Cardiac muscle cell (in vitro differentiated cells and primary cell): ENCODE results near the gene PPT1. TPM values are rescaled to one million over a fixed set of nuclear protein-coding genes. Genes with fewer than 3 reads are reported as not detected.

ENCODE experiments used
- DNase-seq, 2 donors: peaks; one replicate each; pipeline versions ENCODE4 v3.0.0 to v3.0.0-alpha.2; 2010 to 2017; ENCODE audit warnings: low read depth in 1 of 2, low spot score in 1 of 2
- H3K27ac ChIP-seq: fragments of 200-600 bp; sonication (generic); 2 replicates; pipeline ENCODE4 v1.5.1; 2016
- H3K27me3 ChIP-seq: fragments of 200-600 bp; sonication (generic); 2 replicates; pipeline ENCODE4 v1.6.0; 2016; ENCODE audit warnings: control low read depth
- H3K36me3 ChIP-seq: fragments of 200-600 bp; sonication (generic); 2 replicates; pipeline ENCODE4 v1.5.1; 2016; ENCODE audit warnings: control low read depth
- H3K4me1 ChIP-seq: fragments of 200-600 bp; sonication (generic); 2 replicates; pipeline ENCODE4 v1.8.1; 2017; ENCODE audit warnings: low read depth, mild to moderate bottlenecking, mixed run types
- H3K4me3 ChIP-seq: fragments of 200-600 bp; sonication (generic); 2 replicates; pipeline ENCODE4 v1.5.1; 2016; ENCODE audit warnings: mild to moderate bottlenecking
- H3K9me3 ChIP-seq: fragments of 200-600 bp; sonication (generic); 2 replicates; pipeline ENCODE4 v1.5.1; 2017; ENCODE audit warnings: low read depth, mild to moderate bottlenecking, control low read depth
- polyA plus RNA-seq: library from polyadenylated mRNA; unstranded; fragments of >200 nt; fragmentation: Nextera tagmentation; extraction: Ambion mirVana; gene quantifications from 2 replicates; pipeline ENCODE4 v1.2.1, GENCODE V29; 2016
- total RNA-seq: library from RNA; depleted of rRNA; stranded (reverse); fragments of >200 nt; gene quantifications from 2 replicates; pipeline ENCODE4 v1.2.3, GENCODE V29; 2016
- TF ChIP-seq, protein P1 (sequence below): IDR thresholded peaks from 2 replicates; pipeline ENCODE4 v1.5.1; 2012; ENCODE audit warnings: low read depth, mild to moderate bottlenecking, low read length

The PPT1 gene
- total and polyA plus RNA-seq, 2 experiments from 2014 or later, result 18.5 to 52.0 TPM

DNA sequence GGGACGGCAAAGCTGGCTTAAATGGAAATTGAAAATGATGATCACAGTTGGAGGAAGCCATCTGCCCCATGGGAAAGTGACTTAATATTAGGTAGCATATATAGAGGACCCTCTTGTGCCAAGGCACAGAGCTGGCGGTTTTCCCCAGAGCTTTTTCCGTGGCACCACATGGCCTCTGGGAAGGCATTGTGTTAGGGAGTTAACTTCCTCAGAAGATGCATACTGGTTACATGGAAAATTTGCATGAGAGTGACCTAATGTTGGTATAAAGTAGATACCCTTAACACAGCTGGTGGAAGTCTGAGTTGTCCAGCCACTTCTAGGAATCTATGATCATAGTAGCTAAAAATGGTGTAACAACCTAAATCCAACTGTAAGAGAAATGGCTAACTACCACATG, 29.2 kb downstream of the PPT1 start:
- no peak for DNase-seq
- H3K27ac ChIP-seq, result no peak overlapping the region
- TF ChIP-seq, protein P1, sequence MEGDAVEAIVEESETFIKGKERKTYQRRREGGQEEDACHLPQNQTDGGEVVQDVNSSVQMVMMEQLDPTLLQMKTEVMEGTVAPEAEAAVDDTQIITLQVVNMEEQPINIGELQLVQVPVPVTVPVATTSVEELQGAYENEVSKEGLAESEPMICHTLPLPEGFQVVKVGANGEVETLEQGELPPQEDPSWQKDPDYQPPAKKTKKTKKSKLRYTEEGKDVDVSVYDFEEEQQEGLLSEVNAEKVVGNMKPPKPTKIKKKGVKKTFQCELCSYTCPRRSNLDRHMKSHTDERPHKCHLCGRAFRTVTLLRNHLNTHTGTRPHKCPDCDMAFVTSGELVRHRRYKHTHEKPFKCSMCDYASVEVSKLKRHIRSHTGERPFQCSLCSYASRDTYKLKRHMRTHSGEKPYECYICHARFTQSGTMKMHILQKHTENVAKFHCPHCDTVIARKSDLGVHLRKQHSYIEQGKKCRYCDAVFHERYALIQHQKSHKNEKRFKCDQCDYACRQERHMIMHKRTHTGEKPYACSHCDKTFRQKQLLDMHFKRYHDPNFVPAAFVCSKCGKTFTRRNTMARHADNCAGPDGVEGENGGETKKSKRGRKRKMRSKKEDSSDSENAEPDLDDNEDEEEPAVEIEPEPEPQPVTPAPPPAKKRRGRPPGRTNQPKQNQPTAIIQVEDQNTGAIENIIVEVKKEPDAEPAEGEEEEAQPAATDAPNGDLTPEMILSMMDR, result no peak
- no peaks in the 10 kb centered on the region for H3K27me3 ChIP-seq
- no peak overlapping the region for H3K4me3 ChIP-seq
- no peaks in the 10 kb centered on the region for H3K9me3 ChIP-seq
- peaks cover 74% of the 10 kb centered on the region for H3K36me3 ChIP-seq
- peaks cover 6% of the 10 kb centered on the region for H3K4me1 ChIP-seq

DNA sequence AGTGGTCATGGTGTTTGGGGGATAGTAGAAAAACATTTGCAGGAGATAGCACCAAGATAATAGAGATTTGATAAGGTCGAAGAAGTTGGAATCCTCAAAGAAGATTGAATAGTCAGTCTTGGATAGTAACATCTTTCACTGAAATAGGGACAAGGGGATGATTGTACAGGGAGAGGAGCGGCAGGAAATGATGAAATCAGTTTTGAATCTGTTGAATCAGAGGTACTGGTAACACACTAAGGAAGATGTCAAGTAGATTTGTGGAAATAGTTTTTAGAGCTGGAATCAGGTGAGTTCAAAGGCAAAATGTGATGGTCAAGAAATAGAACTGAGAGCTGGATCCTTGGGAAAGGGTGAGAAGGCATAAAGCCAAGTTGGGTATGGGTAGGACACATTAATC, 30.0 kb downstream of the PPT1 start:
- peaks cover 6% of the 10 kb centered on the region for H3K4me1 ChIP-seq
- DNase-seq, result peak in 1 of 2 donors; percentile 36
- H3K27ac ChIP-seq, result no peak overlapping the region
- no peak overlapping the region for H3K4me3 ChIP-seq
- H3K27me3 ChIP-seq, result no peaks in the 10 kb centered on the region
- TF ChIP-seq, protein P1, result no peak
- no peaks in the 10 kb centered on the region for H3K9me3 ChIP-seq
- H3K36me3 ChIP-seq, result peaks cover 71% of the 10 kb centered on the region

DNA sequence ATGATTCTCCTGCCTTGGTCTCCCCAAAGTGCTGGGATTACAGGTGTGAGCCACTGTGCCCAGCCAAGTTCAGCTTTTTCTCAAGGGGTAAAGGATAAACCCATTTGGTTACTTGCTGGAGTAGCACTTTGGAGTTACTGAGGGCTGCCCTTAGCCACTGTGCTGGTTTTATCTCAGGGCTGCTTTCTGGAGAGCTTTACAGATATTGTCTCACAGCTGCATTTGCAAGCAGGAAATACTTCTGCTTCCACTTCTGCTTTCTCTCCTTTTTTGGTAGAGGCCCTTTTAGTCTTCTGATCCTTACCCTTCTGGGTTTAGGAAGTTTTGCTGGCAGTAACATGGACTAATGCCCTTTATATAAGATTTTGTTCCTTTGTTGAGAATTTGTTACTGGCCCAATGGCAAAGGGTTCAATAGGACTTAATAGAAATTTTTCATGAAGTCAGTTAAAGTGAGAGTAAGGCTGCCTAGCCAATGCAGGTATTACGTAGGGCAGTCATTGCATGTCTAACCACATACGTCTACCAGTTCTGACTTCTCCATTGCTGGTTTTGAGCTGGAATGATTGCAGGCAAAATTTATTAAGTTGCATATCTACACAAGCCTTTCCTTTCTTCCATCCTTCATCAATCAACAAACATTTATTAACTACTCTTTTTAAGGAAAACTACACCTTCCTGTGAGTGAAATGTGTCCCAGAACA, 32.1 kb downstream of the PPT1 start:
- DNase-seq, result peak; percentile 31 to 34
- no peak overlapping the region for H3K4me3 ChIP-seq
- peaks cover 6% of the 10 kb centered on the region for H3K4me1 ChIP-seq
- TF ChIP-seq, protein P1, result no peak
- no peaks in the 10 kb centered on the region for H3K27me3 ChIP-seq
- H3K27ac ChIP-seq, result peak overlapping the region; percentile 75
- H3K36me3 ChIP-seq, result peaks cover 71% of the 10 kb centered on the region
- no peaks in the 10 kb centered on the region for H3K9me3 ChIP-seq

DNA sequence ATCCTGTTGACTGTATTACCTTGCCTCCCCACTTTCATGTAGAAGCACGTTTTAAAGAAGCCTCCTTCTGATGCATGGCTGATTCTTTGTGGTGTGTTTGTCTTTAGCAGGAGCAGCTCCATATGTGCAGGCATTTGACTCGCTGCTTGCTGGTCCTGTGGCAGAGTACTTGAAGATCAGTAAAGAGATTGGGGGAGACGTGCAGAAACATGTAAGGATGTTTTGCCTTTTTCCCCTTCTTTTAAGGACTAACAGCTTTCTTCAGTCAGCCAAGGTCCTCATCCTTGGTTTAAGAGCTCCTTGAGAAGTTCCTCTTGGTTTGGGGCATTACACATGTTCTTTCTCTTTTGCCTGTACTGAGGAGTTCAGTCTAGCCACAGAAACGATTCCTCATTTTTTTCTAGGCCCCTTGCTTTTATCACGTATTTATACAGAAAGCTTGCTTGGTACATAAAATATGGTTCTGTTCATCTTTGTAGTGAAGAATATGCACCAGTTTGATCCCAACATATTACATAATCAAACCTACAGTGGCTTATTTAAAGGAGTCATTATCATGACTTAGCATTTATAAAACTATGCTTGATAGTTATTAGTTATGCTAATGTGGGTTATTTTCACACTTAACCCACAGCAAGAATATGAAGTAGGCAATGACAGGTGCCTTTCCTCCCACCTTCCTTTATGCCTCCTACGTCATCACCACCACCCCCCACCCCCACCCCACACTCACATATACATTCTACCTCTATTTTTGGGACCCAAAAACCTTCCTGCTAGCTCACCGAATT, 36.9 kb downstream of the PPT1 start:
- Histone ChIP-seq H3K27ac (peak overlapping the region; percentile 52), H3K9me3 (no peaks in the 10 kb centered on the region), H3K4me3 (no peak overlapping the region), H3K27me3 (no peaks in the 10 kb centered on the region), H3K4me1 (peaks cover 6% of the 10 kb centered on the region), H3K36me3 (peaks cover 34% of the 10 kb centered on the region)
- DNase-seq, result no peak
- TF ChIP-seq, protein P1, result no peak

DNA sequence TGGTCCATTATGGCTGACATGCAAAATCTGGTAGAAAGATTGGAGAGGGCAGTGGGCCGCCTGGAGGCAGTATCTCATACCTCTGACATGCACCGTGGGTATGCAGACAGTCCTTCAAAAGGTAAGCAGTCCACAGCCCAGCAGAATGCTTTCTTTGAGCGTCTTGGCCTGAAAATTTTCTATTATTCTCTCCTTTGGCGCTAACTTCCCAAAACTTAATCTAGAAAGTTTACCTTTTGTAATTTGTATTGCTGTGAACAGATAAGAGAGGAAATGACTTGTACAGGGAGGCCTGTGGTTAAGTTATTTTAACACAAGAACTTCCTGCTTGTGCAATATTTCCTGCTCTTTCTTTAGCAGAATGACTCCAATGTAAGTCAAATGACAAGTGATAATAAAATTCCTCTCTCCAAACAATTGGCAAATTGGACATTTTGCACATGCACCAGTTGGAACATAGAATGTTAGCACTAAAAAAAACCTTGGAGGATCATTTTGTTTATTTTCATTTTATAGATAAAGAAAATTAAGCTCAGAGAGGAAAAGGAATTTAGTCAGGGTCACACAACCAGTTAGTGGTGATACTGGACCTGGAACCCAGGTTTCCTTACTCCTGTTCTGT, 37.6 kb downstream of the PPT1 start:
- H3K27ac ChIP-seq, result peak overlapping the region; percentile 52
- peak in 1 of 2 donors; percentile 86 for DNase-seq
- TF ChIP-seq, protein P1, result peak; percentile 17

More for the DNA sequence above, 37.6 kb downstream of the PPT1 start:
- Histone ChIP-seq H3K9me3 (no peaks in the 10 kb centered on the region), H3K27me3 (no peaks in the 10 kb centered on the region), H3K36me3 (peaks cover 32% of the 10 kb centered on the region), H3K4me1 (peaks cover 3% of the 10 kb centered on the region), H3K4me3 (no peak overlapping the region)
